Aorta (tissue), 5 donors: Measurements from ENCODE around the gene PA2G4. TPM values are rescaled to one million over a fixed set of nuclear protein-coding genes. Genes with fewer than 3 reads are reported as not detected.

Experiments
- ATAC-seq: fragments of 200-7000 bp; cut with Tn5 transposase; one replicate; pipeline ENCODE4 v1.9.1; 2022; ENCODE audit warnings: moderate library complexity; ENCODE audit not compliant: low FRiP score
- DNase-seq, 2 donors: peaks; one replicate each; pipeline ENCODE4 v3.0.0-alpha.2; 2020
- H3K27ac ChIP-seq, 2 donors: one replicate each; pipeline ENCODE4 v1.5.1; 2013; ENCODE audit warnings: low read length in 2 of 2, mild to moderate bottlenecking in 2 of 2, moderate library complexity in 2 of 2, control low read depth in 1 of 2, inconsistent platforms in 1 of 2, low read depth in 1 of 2
- H3K27me3 ChIP-seq, 2 donors: one replicate each; pipeline ENCODE4 v1.6.1; 2013; ENCODE audit warnings: control low read depth in 1 of 2, low read length in 1 of 2, mild to moderate bottlenecking in 1 of 2, moderate library complexity in 1 of 2; ENCODE audit not compliant: insufficient read depth in 2 of 2, control insufficient read depth in 1 of 2
- H3K36me3 ChIP-seq, 2 donors: one replicate each; pipeline ENCODE4 v1.6.1; 2013; ENCODE audit warnings: control low read depth in 1 of 2, low read length in 1 of 2, mild to moderate bottlenecking in 1 of 2; ENCODE audit not compliant: insufficient read depth in 2 of 2, control insufficient read depth in 1 of 2
- H3K4me1 ChIP-seq, 2 donors: one replicate each; pipeline ENCODE4 v1.6.1; 2013; ENCODE audit warnings: low read length in 2 of 2, control low read depth in 1 of 2, mild to moderate bottlenecking in 1 of 2, moderate library complexity in 1 of 2; ENCODE audit not compliant: insufficient read depth in 2 of 2, control insufficient read depth in 1 of 2
- H3K4me3 ChIP-seq, 2 donors: one replicate each; pipeline ENCODE4 v1.5.1; 2013; ENCODE audit warnings: low read length in 2 of 2, control low read depth in 1 of 2, mild to moderate bottlenecking in 1 of 2
- H3K9me3 ChIP-seq: one replicate; pipeline ENCODE4 v1.6.1; 2013; ENCODE audit warnings: mild to moderate bottlenecking, low read length; ENCODE audit not compliant: control insufficient read depth
- WGBS, 2 donors: extraction: QIAGEN DNeasy Blood & Tissue Kit; methylation state at CpG; one replicate each; pipeline ENCODE4 v1.1.7; 2013; 5-methylcytosine and 5-hydroxymethylcytosine counted together
- intact Hi-C, 2 donors: fragments of 100-400 bp; cut with DNase I; formaldehyde crosslinking; loops; one replicate each; pipeline versions ENCODE4 v1.14.2 to v1.15.0; 2022
- polyA plus RNA-seq, 2 donors: library from polyadenylated mRNA; stranded (reverse); fragments of 200-250 nt; gene quantifications; one replicate each; pipeline ENCODE4 v1.2.3, GENCODE V29; 2013
- total RNA-seq, 2 donors: library from RNA; stranded (reverse); fragmentation: NEBNext Ultra II Directional; extraction: Animal tissue kit (Norgen Biotek cat#: 25700); gene quantifications; one replicate each; pipeline ENCODE4 v1.2.1, GENCODE V29; 2021
- donor health status: healthy with polysubstance abuse.
- donor health status: Bipolar disorder and iron deficiency.
- donor health status: DM: no; HTN: no; CAD: no.
- donor health status: DM: no; HTN: no; CAD: no.
- donor health status: DM: yes; HTN: yes; CAD: no.

Gene PA2G4
- total and polyA plus RNA-seq, 4 donors, result 59.9 to 80.8 (median 71.5) TPM

- intact Hi-C loops, result loop anchor here in 1 of 2 donors (2.0 to 10.0 kb wide), 3 partner anchors 25 to 99 kb away; partner anchors contain the start of gene RPS26
- H3K27me3 ChIP-seq, result no peaks in the 10 kb centered on the region
- H3K27ac ChIP-seq, result peak overlapping the region; percentile 34 to 50
- 1% methylated on average over 8 of the region's 8 CpGs for WGBS, 2 donors
- peak overlapping the region; percentile 51 to 56 for H3K4me3 ChIP-seq
- DNase-seq (no peak), ATAC-seq (no peak)
- H3K9me3 ChIP-seq, result no peaks in the 10 kb centered on the region
- H3K4me1 ChIP-seq, result peaks cover 0 to 9% of the 10 kb centered on the region in 2 donors
- peaks cover 0 to 4% of the 10 kb centered on the region in 2 donors for H3K36me3 ChIP-seq
Measured at GRCh38 chr12:56103823-56104108, 593 bp upstream of the PA2G4 start.

GRCh38 chr12:56104815-56105608, 653 bp downstream of the PA2G4 start:
- peaks cover 0 to 9% of the 10 kb centered on the region in 2 donors for H3K4me1 ChIP-seq
- DNase-seq (peak; percentile 71 to 80), ATAC-seq (peak; percentile 52)
- intact Hi-C loops, result loop anchor here in 1 of 2 donors (10.0 kb wide), 2 partner anchors 60 to 100 kb away; partner anchors contain the start of gene RPS26
- H3K9me3 ChIP-seq, result no peaks in the 10 kb centered on the region
- H3K4me3 ChIP-seq, result peak overlapping the region; percentile 44 to 67
- peak overlapping the region in 1 of 2 donors; percentile 83 for H3K27ac ChIP-seq
- H3K36me3 ChIP-seq, result peaks cover 0 to 4% of the 10 kb centered on the region in 2 donors
- 1% methylated on average over 40 of the region's 40 CpGs for WGBS, 2 donors
- H3K27me3 ChIP-seq, result no peaks in the 10 kb centered on the region

- Histone ChIP-seq H3K9me3 (no peaks in the 10 kb centered on the region), H3K36me3 (peaks cover 0 to 7% of the 10 kb centered on the region in 2 donors), H3K4me3 (peak overlapping the region; percentile 44 to 67), H3K4me1 (peaks cover 0 to 9% of the 10 kb centered on the region in 2 donors), H3K27ac (no peak overlapping the region), H3K27me3 (no peaks in the 10 kb centered on the region)
- intact Hi-C loops, result loop anchor here in 1 of 2 donors (10.0 kb wide), 2 partner anchors 61 to 101 kb away; partner anchors contain the start of gene RPS26
- ATAC-seq (no peak), DNase-seq (no peak)
- WGBS, 2 donors, result 37 to 40% methylated on average over 2 of the region's 2 CpGs
Measured at GRCh38 chr12:56105609-56105902, 1.2 kb downstream of the PA2G4 start.

- no peak overlapping the region for H3K4me3 ChIP-seq
Measured at GRCh38 chr12:56107242-56107641, 2.9 kb downstream of the PA2G4 start.

GRCh38 chr12:56110571-56110970, 6.2 kb downstream of the PA2G4 start:
- H3K27me3 ChIP-seq, result no peaks in the 10 kb centered on the region
- 88 to 95% methylated on average over 5 of the region's 5 CpGs for WGBS, 2 donors
- no peaks in the 10 kb centered on the region for H3K9me3 ChIP-seq
- H3K4me3 ChIP-seq, result no peak overlapping the region
- H3K27ac ChIP-seq, result no peak overlapping the region
- peaks cover 0 to 1% of the 10 kb centered on the region in 2 donors for H3K4me1 ChIP-seq
- intact Hi-C loops, result no loop called here
- peaks cover 0 to 13% of the 10 kb centered on the region in 2 donors for H3K36me3 ChIP-seq
- DNase-seq, result no peak
- ATAC-seq, result no peak

More at GRCh38 chr12:56107242-56107641, 2.9 kb downstream of the PA2G4 start:
- H3K36me3 ChIP-seq, result peaks cover 0 to 13% of the 10 kb centered on the region in 2 donors
- intact Hi-C loops, result loop anchor here in 1 of 2 donors (10.0 kb wide), 2 partner anchors 62 to 102 kb away; partner anchors contain the start of gene RPS26
- no peaks in the 10 kb centered on the region for H3K27me3 ChIP-seq
- WGBS, 2 donors, result 88 to 90% methylated on average over 3 of the region's 3 CpGs
- ATAC-seq (no peak), DNase-seq (no peak)
- H3K27ac ChIP-seq, result no peak overlapping the region
- no peaks in the 10 kb centered on the region for H3K9me3 ChIP-seq
- H3K4me1 ChIP-seq, result peaks cover 0 to 9% of the 10 kb centered on the region in 2 donors

- Histone ChIP-seq H3K4me1 (peaks cover 0 to 4% of the 10 kb centered on the region in 2 donors), H3K9me3 (no peaks in the 10 kb centered on the region), H3K4me3 (no peak overlapping the region), H3K36me3 (peaks cover 0 to 10% of the 10 kb centered on the region in 2 donors), H3K27me3 (peaks cover 0 to 3% of the 10 kb centered on the region in 2 donors), H3K27ac (no peak overlapping the region)
- intact Hi-C loops, result no loop called here
- ATAC-seq (no peak), DNase-seq (no peak)
- WGBS, 2 donors, result 85 to 90% methylated on average over 1 of the region's 1 CpG
Measured at GRCh38 chr12:56114084-56114483, 9.7 kb downstream of the PA2G4 start.

- intact Hi-C loops, result loop anchor here in 1 of 2 donors (5.0 kb wide), 1 partner anchor 42 kb away; the partner anchor contains the start of gene MYL6
- H3K9me3 ChIP-seq, result no peaks in the 10 kb centered on the region
- WGBS, 2 donors, result 24 to 28% methylated on average over 10 of the region's 10 CpGs
- peak overlapping the region; percentile 23 to 93 for H3K4me3 ChIP-seq
- ATAC-seq (no peak), DNase-seq (no peak)
- peaks cover 0 to 3% of the 10 kb centered on the region in 2 donors for H3K27me3 ChIP-seq
- peaks cover 0 to 9% of the 10 kb centered on the region in 2 donors for H3K36me3 ChIP-seq
- peaks cover 0 to 6% of the 10 kb centered on the region in 2 donors for H3K4me1 ChIP-seq
- no peak overlapping the region for H3K27ac ChIP-seq
Measured at GRCh38 chr12:56115329-56115728, 11.0 kb downstream of the PA2G4 start.

GRCh38 chr12:56116267-56117081, 12.1 kb downstream of the PA2G4 start, which contains the start of gene RPL41:
TSS of gene RPL41 (plus strand) at chr12:56116633.
- H3K27ac ChIP-seq, result peak within 1 kb of the TSS; percentile 91 to 99
- H3K4me1 ChIP-seq, result peaks cover 0 to 6% of the 10 kb centered on the region in 2 donors
- ATAC-seq, result peak; percentile 91
- 0% methylated on average over 34 of the region's 34 CpGs for WGBS, 2 donors
- no peaks in the 10 kb centered on the region for H3K9me3 ChIP-seq
- DNase-seq, result peak; percentile 95 to 97
- intact Hi-C loops, result loop anchor here in 1 of 2 donors (5.0 kb wide), 1 partner anchor 41 kb away; the partner anchor contains the start of gene MYL6
- peaks cover 0 to 6% of the 10 kb centered on the region in 2 donors for H3K36me3 ChIP-seq
- peak within 1 kb of the TSS; percentile 93 to 99 for H3K4me3 ChIP-seq
- H3K27me3 ChIP-seq, result peaks cover 0 to 3% of the 10 kb centered on the region in 2 donors
